Left hindlimb (tissue), 1 donor: ENCODE data around the gene GPR62.
A peak's percentile ranks its signal among the peaks of the same experiment; 100 is the strongest.

Experiments used
- DNase-seq: peaks from one replicate; pipeline ENCODE4 v3.0.0-alpha.2; 2018

GPR62 gene

DNA sequence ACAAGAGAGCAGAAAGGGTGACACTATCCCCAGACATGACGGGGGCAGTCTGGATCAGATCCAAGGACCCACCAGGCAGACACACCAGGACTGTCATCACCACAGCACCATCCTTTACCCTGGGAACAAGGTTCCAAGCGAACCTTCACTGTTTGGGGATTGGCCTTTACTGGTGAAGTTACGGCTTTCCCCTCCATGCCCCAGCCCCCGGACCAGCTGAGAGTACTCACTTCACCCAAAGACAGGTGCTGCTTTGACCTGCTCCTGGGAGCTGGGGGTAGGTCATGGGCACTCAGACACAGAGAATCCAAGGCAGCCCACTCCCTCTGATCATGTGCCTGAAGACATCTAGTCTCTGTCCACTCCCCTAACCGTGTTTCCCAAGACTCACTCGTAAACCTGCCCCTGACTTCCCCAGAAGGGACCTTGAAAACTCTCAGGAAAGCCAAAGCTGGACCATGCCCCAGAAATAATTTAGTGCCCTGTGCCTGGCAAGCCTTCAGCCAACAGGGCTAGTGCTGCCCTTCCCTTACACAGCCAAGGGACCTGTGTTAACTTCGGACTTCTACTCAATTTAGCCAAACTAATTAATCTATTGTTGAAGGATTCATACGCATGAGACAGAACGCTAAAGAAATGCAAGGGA is 16.3 kb upstream of the GPR62 start:
- DNase-seq = no peak

DNA sequence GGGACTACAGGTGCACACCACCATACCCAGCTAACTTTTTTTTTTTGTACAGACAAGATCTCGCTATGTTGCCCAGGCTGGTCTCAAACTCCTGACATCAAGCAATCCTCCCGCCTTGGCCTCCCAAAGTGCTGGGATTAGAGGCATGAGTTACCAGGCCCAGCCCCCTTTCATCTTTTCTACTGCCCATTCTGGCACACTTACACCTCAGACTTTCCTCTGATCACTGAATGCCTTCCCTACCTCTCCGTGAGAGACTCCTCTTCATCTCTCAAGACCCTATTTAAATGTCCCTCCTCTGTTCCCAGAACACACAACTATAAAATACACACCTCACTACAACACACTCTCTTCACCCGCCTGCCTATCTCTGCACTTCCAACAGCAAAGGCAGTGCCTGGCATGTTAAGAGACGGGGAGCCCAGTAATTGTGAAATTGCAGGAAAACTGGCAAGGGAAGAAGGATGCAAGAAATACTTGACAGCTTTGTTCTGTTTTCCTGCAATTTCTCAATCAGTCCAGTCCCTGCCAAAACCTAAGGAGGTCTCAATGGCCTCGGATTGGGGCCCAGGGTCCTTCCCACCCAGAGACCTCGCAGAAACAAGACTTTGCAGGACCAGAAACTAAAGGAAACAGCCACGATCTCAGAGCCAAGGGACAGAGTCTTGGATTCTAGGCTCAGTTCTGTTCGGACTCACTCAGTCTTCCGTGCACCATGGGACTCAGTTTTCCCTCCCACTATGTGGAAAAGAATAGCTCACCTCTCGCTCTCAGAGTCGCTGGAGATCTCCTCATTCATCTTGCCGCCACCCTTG is 14.3 kb upstream of the GPR62 start:
- no peak for DNase-seq

DNA sequence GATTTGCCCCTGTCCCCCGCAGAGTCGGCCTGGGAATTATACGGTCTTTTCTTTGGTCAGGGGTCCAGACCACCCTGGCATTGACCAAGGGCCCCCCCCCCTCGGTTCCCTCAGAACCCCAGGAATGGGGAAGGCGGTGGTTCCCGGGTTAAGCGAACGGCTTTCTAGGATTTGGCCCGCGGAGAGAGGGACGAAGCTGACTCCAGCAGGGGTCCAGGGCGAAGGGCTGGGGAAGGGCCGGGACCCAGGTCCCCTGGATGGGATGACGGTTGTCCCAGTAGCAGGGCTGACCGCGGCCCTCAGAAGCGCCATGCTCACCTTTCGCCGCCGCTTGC is 13.8 kb upstream of the GPR62 start:
- DNase-seq = no peak

DNA sequence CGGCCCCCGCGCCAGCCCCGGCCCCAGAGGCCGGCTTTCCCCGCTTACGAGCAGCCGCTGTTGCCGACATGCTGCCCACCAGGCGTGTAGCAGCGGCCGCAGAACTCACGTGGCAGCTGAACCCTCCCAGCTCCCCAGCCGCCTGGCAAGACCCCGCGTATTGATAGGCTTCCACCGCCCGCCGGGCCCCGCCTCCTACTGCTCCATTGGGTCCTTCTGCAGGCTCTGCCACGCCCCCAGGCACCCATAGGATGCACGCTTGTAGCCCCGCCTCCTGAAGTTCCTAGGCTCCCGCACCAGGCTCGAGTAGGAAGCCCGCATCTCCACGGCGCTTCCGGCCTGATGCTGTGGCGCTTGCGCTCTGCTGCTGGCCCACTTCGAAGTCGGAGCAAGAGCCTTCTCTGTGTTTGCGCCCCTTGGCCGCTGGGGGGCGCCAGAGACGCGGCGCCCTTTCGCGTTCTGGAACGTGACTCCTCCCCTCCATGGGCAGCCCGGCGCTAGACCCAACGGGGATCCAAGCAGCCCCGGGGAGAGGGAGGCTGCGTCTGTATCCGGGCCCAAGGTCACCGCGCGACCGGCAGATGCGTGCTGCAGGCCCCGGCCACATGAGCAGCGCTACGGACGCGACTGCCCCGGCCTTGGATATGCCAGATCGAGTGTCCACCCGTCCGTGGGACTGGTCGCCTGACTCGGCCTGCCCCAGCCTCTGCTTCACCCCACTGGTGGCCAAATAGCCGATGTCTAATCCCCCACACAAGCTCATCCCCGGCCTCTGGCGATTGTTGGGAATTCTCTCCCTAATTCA is 13.2 kb upstream of the GPR62 start, which contains the start of the genes PARP3 and RRP9:
PARP3 (plus strand) TSS at position 566 of the 805 bp plus-strand sequence. CDS start 993 bp downstream, outside the sequence.
RRP9 (minus strand) TSS at position 107 of the 805 bp plus-strand sequence; CDS start at position 70, 37 bp downstream.
- peak; percentile 100 for DNase-seq

DNA sequence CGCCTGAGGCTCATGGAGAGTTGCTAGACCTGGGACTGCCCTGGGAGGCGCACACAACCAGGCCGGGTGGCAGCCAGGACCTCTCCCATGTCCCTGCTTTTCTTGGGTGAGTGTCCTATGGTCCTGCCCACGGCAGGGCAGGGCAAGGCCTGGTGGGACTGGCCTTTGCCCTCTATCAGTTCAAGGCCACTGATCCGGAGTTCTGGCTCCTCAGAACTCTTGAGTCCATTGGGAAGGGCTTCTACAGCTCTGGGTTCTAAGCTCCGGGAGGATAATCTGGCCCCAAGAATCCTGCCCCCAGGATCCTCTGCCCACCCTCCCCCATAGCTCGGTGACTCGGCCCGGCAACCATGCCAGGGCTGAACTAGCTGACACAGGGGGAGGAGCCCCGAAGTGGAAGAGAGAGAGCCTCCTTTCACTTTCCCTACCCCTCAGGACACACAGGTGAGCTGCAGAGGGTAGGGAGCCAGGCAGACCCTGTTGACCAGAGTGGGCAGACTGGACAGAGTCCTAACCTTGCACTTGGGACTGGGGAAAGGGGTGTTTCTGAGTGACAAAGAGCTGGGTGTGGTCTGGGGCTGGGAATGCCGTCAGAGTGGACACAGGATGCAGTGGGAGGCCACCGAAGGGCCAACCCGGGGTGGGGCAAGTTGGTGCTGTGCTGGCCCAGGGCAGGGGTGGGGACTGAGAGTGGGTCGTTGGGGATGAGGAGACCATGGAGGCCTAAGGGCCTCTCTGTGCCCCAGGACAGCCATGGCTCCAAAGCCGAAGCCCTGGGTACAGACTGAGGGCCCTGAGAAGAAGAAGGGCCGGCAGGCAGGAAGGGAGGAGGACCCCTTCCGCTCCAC is 12.4 kb upstream of the GPR62 start:
- DNase-seq = peak; percentile 51

DNA sequence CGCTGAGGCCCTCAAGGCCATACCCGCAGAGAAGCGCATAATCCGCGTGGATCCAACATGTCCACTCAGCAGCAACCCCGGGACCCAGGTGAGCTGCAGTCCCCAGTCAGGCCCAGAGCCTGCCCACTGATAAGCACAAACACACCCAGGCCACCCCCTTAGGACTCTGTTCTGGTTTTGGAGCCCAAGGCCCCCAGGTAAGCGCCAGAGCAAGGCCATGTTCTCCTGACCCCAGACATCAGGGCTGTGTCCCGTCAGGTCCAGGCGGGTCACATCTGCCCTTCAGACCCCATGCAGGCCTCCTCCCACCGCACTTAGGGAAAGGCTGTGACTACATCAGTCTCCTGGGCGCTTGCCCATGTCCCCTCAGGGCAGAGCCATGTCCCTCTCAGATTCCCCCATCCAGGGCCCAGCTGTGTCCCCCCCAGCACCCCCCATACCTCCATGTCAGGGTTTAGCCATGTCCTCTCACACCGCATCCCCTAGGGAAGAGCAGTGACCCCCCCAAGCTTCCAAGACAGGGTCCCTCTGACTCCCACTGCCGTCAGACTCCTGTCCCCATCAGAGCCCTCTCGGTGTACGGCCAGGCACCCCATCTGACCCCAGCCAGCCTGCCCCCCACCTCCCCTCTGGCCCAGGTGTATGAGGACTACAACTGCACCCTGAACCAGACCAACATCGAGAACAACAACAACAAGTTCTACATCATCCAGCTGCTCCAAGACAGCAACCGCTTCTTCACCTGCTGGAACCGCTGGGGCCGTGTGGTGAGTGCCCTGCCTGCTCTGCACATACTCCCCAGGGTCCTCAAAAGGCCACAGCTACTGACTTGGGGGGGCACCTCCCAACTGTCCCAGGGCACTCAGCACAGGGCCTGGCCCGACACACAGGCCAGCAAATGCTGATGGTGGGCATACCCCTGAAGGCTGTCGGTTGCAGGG is 11.5 kb upstream of the GPR62 start:
- DNase-seq = peak; percentile 37

DNA sequence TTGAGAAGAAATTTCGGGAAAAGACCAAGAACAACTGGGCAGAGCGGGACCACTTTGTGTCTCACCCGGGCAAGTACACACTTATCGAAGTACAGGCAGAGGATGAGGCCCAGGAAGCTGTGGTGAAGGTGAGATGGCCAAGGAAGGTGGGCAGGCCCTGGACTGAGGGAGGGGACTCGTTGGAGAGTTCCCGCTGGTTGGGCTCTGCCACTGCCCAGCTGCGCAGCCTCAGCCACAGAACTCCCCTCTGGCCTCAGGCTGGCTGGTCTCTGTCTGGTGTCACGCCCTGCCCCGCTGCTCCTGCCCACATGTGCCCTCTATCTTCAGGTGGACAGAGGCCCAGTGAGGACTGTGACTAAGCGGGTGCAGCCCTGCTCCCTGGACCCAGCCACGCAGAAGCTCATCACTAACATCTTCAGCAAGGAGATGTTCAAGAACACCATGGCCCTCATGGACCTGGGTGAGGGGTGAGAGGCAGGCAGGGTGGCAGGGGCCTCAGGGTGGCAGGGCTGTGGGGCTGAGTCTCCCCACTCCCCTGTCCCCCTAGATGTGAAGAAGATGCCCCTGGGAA is 10.6 kb upstream of the GPR62 start:
- peak; percentile 32 for DNase-seq

DNA sequence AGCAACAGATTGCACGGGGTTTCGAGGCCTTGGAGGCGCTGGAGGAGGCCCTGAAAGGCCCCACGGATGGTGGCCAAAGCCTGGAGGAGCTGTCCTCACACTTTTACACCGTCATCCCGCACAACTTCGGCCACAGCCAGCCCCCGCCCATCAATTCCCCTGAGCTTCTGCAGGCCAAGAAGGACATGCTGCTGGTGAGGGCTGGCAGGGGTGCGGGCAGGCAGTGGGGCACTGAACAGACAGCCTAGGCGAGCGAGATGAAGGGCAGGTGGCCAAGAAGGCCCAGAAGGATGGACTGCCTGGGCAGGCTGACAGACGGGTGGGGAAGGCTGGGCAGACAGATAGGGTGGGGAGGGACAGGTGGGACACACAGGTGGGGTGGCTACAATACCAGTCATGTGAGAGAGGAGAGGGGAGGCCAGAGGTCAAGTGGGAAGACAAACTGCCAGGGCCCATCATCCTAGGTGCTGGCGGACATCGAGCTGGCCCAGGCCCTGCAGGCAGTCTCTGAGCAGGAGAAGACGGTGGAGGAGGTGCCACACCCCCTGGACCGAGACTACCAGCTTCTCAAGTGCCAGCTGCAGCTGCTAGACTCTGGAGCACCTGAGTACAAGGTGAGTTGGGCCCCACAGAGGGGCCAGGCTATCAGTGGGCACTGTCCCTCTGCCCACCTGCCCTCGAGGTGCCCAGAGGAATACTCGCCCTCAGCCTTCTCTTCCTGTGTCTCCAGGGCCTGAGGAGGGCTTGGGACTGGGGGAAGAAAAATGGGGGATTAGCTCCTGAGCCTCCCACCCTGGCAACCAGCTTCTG is 9.9 kb upstream of the GPR62 start:
- no peak for DNase-seq

DNA sequence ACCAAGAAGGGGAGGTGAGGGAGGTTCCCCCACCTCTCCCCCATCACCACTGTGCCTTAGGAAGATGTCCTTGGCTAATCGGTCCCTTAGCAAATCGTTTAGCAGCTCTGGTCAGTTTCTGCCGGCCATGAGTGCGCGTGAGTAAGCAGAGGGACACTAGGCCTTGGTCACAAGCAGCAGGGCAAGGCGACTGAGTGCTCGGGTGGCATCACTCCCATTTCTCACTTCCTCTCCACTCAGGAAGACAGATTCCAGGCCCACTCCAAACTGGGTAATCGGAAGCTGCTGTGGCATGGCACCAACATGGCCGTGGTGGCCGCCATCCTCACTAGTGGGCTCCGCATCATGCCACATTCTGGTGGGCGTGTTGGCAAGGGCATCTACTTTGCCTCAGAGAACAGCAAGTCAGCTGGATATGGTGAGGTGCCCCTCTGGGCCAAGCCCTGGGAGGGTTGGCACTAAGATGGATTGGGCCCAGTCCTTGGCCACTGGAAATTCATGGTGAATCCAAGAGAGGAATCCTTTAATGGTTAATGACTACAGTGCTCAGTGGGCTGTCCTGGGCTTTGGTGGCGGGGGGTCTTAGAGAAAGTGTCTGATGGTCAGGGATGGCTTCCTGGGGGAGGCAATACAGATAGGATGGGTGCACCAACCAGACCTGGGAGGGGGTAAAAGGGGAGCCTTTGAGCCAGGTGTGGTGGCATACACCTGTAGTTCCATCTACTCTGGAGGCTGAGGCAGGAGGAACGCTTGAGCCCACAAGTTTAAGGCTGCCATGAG is 9.1 kb upstream of the GPR62 start:
- peak; percentile 31 for DNase-seq

DNA sequence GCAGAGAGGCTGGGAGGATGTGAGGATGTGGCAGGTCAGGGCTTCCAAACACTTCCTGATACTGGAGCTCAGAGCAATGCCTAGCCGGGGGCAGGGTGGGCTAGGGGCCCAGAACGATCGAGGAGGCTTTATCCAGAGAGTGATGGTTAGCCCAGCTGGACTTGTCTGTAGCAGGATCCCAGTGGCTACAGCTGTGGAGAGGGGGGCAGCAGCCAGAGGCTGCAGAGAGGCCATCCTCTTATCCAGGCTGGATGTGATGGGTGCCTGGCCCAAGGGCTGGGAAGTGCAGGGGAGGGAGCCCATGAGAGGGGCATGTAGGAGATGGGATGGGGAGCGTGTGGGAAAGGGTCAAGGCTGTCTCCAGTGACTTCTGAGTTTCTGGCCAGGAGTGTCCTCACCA is 8.4 kb upstream of the GPR62 start:
- no peak for DNase-seq

DNA sequence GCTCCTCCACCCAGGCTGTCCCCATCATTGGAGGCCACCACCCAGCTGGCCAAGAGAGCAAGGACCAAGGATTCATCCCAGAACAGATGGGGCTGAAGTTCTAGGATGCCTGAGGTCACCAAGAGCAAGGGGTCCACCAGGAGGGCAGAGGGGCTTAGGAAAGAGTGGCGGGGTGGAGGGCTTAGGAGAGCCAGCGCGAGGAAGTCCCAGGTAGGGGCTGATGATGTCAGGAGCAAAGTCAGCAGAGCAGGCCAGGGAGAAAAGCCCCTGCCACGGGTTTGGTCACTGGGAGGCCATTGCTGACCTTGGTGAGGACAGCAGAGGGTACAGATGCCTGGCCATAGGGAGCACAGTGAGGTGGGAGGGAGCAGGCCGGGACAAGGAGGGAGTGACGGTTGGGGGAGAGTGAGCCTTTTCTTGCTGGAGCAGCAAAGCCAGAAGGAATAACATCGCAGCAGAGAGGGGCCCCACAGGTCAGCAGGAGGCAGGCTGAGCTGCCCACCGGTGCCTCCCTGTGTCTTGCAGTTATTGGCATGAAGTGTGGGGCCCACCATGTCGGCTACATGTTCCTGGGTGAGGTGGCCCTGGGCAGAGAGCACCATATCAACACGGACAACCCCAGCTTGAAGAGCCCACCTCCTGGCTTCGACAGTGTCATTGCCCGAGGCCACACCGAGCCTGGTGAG is 7.8 kb upstream of the GPR62 start:
- DNase-seq = no peak

DNA sequence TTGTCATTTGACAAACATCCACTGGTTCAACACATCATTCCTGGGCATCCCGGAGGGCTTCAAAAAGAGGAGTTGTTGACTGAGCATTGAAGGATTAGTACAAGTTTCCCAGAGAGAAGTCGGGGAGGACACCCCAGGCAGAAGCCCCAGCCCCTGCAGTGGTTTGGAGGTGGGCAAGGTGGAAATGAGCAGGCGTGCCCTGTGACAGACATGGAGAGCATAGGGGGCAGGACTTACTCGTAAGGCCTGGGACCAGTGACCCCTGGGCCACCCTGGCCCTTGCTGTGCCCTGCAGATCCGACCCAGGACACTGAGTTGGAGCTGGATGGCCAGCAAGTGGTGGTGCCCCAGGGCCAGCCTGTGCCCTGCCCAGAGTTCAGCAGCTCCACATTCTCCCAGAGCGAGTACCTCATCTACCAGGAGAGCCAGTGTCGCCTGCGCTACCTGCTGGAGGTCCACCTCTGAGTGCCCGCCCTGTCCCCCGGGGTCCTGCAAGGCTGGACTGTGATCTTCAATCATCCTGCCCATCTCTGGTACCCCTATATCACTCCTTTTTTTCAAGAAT is 7.1 kb upstream of the GPR62 start:
- no peak for DNase-seq

DNA sequence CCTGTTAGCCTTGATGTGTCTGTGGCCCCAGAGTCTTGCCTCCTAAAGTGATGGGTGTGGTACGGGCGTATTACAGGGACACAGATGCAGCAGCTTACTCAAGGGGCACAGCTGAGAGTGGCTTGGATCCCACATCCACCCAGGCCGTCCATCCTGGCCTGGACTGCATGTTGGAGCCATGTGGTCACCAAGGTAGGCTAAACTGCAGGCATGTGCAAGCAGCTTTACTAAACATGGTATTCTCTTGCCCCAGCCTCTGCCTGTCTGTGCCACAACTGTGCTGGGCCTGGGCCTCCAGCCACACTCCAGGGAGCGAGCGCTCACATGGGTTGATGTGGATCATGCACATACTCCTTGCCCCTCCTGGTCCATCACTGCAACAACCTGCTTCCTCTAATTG is 6.1 kb upstream of the GPR62 start:
- DNase-seq = no peak

DNA sequence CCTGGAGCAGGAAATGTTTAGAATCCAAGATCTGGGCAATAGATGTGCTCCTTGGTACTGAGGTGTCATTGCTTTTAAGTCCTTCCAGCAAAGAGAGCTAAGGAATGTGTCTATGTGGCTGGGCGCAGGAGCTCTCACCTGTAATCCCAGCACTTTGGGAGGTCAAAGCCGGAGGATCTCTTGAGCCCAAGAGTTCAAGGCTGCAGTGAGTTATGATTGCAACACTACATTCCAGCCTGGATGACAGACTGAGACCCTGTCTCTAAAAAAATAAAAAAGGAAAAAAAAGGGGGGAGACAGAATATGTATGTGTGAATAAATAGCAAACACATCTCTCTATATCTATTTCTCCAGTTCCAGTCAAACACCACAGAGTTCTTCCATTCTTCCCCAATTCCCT is 4.3 kb upstream of the GPR62 start:
- no peak for DNase-seq

DNA sequence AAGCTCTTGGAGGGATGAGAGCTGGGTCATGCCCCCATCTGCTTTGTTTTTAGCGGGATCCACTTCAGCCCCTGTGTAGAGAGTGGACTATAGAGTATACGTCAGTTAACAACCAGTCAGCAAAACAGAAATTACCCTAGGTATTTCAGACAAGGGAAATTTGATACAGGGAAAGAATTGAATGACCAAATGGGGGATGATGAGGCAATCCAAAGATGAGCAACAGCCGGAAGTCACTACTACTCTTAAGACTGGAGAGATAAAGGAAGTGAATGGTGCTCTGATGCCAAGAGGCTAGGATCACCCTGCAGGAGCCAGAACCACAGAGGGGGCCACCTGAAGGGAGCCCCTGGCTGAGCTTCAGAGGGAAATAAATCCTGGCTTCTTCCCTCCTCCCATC is 1.7 kb upstream of the GPR62 start:
- DNase-seq = no peak

DNA sequence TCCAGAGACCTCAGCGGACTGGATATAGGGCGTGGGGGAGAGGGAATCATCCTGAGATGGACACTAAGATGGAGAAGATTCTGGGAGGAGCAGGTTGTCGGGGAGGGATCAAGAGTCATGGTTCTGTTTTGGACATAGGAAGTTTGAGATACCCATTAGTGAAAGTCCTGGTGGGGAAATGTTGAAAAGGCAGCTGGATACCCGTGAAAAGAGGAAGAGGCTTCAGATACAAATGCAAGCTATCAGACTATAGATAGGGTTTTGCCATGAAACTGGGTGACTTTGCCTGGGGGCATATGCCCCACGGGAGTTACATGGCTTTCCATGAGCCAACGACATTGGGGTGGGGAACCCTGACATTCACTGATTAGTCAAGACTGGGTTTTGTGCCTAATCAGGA is 1.1 kb upstream of the GPR62 start:
- DNase-seq = no peak

DNA sequence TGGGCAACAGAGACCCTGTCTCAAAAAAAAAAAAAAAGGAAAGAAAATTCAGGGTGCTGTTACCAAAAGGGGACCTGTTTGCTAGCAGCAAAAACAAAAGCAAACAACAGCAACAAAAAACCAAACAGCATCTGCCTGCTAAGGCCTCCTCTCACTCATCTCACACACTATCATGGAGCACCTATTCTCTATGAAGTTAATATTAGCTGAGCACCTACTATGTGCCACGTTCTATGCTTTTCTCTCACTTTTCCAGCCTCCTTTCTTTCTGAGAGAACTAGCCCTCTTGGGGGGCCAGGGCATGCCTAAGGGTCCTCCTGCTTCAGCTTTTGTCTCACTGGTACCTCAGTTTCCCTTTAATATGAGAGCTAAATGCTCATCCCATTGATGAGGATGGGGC is 468 bp upstream of the GPR62 start:
- DNase-seq = no peak
